Neural cell (in vitro differentiated cells): ENCODE results near the gene P4HA2. TPM values are rescaled to one million over a fixed set of nuclear protein-coding genes. Genes with fewer than 3 reads are reported as not detected.

Source experiments
- H2AFZ ChIP-seq: fragments of 200-600, 300-800 bp; sonication (generic), shearing (Covaris generic); 2 replicates; pipeline ENCODE4 v1.6.0; 2014; ENCODE audit warnings: low read depth, mild to moderate bottlenecking, antibody characterized with exemption, low read length, moderate library complexity
- H3F3A ChIP-seq: fragments of 200-600 bp; shearing (Covaris generic); 2 replicates; pipeline ENCODE4 v1.6.1; 2016; ENCODE audit warnings: mild to moderate bottlenecking, moderate library complexity, mixed read lengths, antibody characterized with exemption, low read length; ENCODE audit not compliant: insufficient read depth, poor library complexity, severe bottlenecking
- H3K27ac ChIP-seq: fragments of 200-600, 300-800 bp; sonication (generic), shearing (Covaris generic); 2 replicates; pipeline ENCODE4 v1.5.1; 2014; ENCODE audit warnings: mild to moderate bottlenecking, low read length, moderate library complexity
- H3K27me3 ChIP-seq: fragments of 300-800, 200-600 bp; sonication (generic), shearing (Covaris generic); 2 replicates; pipeline ENCODE4 v1.6.0; 2014; ENCODE audit warnings: mild to moderate bottlenecking, low read depth, low read length, moderate library complexity; ENCODE audit not compliant: insufficient read depth
- H3K36me3 ChIP-seq: fragments of 300-800, 200-600 bp; sonication (generic), shearing (Covaris generic); 2 replicates; pipeline ENCODE4 v1.5.1; 2014; ENCODE audit warnings: mild to moderate bottlenecking, antibody characterized with exemption, low read length, moderate library complexity; ENCODE audit not compliant: insufficient read depth
- H3K4me2 ChIP-seq: fragments of 300-800, 200-600 bp; sonication (generic), shearing (Covaris generic); 2 replicates; pipeline ENCODE4 v1.6.0; 2014; ENCODE audit warnings: mild to moderate bottlenecking, low read length
- H3K4me3 ChIP-seq: fragments of 300-800, 200-600 bp; sonication (generic), shearing (Covaris generic); 2 replicates; pipeline ENCODE4 v1.5.1; 2014; ENCODE audit warnings: mild to moderate bottlenecking, low read length, moderate library complexity
- H3K79me2 ChIP-seq: fragments of 200-600 bp; shearing (Covaris generic); replicated peaks from 2 replicates; pipeline ENCODE4 v1.6.0; 2014; ENCODE audit warnings: mild to moderate bottlenecking, low read length, moderate library complexity; ENCODE audit not compliant: insufficient read depth
- H3K9ac ChIP-seq: fragments of 300-800, 200-600 bp; sonication (generic), shearing (Covaris generic); 2 replicates; pipeline ENCODE4 v1.6.1; 2016; ENCODE audit warnings: mild to moderate bottlenecking, low read length, mixed read lengths
- H3K9me2 ChIP-seq: fragments of 200-600 bp; shearing (Covaris generic); 2 replicates; pipeline ENCODE4 v1.6.1; 2016; ENCODE audit warnings: mild to moderate bottlenecking, low read length, mixed read lengths; ENCODE audit not compliant: insufficient read depth
- H3K9me3 ChIP-seq: fragments of 200-600, 300-800 bp; sonication (generic), shearing (Covaris generic); 2 replicates; pipeline ENCODE4 v1.6.1; 2016; ENCODE audit warnings: mild to moderate bottlenecking, mixed run types, low read length, moderate library complexity, mixed read lengths
- H4K20me1 ChIP-seq: fragments of 200-600 bp; shearing (Covaris generic); 2 replicates; pipeline ENCODE4 v1.6.1; 2016; ENCODE audit warnings: mild to moderate bottlenecking, mixed run types; ENCODE audit not compliant: insufficient read depth
- CTCF ChIP-seq: fragments of 450-650 bp; IDR thresholded peaks from 2 replicates; pipeline ENCODE4 v1.5.1; 2014; ENCODE audit warnings: antibody characterized with exemption, mild to moderate bottlenecking, moderate library complexity; ENCODE audit not compliant: poor library complexity, severe bottlenecking
- EP300 ChIP-seq: fragments of 450-650 bp; conservative IDR thresholded peaks from 2 replicates; pipeline ENCODE4 v1.6.1; 2014; ENCODE audit warnings: antibody characterized with exemption, mild to moderate bottlenecking, moderate library complexity; ENCODE audit not compliant: poor library complexity, severe bottlenecking
- EZH2 ChIP-seq: fragments of 200-600, 300-800 bp; shearing (Covaris generic), sonication (generic); IDR thresholded peaks from 2 replicates; pipeline ENCODE4 v1.6.1; 2014; ENCODE audit warnings: antibody characterized with exemption, low read length, borderline replicate concordance, mild to moderate bottlenecking; ENCODE audit not compliant: insufficient read depth, poor library complexity, severe bottlenecking
- MXI1 ChIP-seq: fragments of 450-650 bp; conservative IDR thresholded peaks from 2 replicates; pipeline ENCODE4 v1.6.1; 2014; ENCODE audit warnings: antibody characterized with exemption, mild to moderate bottlenecking; ENCODE audit not compliant: poor library complexity, severe bottlenecking
- POLR2AphosphoS5 ChIP-seq: IDR thresholded peaks from 2 replicates; pipeline ENCODE4 v1.6.1; 2012
- RAD21 ChIP-seq: fragments of 450-650 bp; conservative IDR thresholded peaks from 2 replicates; pipeline ENCODE4 v1.6.1; 2014; ENCODE audit warnings: antibody characterized with exemption, mild to moderate bottlenecking, moderate library complexity
- REST ChIP-seq: IDR thresholded peaks from 2 replicates; pipeline ENCODE4 v1.6.1; 2012; ENCODE audit warnings: borderline replicate concordance
- SMC3 ChIP-seq: fragments of 450-650 bp; conservative IDR thresholded peaks from 2 replicates; pipeline ENCODE4 v1.6.1; 2014; ENCODE audit warnings: antibody characterized with exemption, mild to moderate bottlenecking, moderate library complexity; ENCODE audit not compliant: poor library complexity
- TAF1 ChIP-seq: IDR thresholded peaks from 2 replicates; pipeline ENCODE4 v1.6.1; 2012; ENCODE audit warnings: low read depth
- polyA plus RNA-seq: library from polyadenylated mRNA; depleted of rRNA; stranded (reverse); fragments of >200 nt; gene quantifications from 2 replicates; pipeline ENCODE4 v1.2.3, GENCODE V29; 2014

P4HA2 gene
- polyA plus RNA-seq, 1 donor from 2014 or later: 1.4 TPM

GRCh38 chr5:132199116-132199680 lies 28.5 kb downstream of the P4HA2 start:
- H3K4me2 ChIP-seq: no peak overlapping the region
- no peaks in the 10 kb centered on the region for H3K9me2 ChIP-seq
- H3K4me3 ChIP-seq: no peak overlapping the region
- no peak for TF ChIP-seq EP300
- no peak for TF ChIP-seq REST
- TF ChIP-seq CTCF: no peak
- no peak for TF ChIP-seq SMC3
- no peak for TF ChIP-seq POLR2AphosphoS5
- no peak for TF ChIP-seq TAF1
- no peak for TF ChIP-seq EZH2
- TF ChIP-seq MXI1: no peak
- TF ChIP-seq RAD21: no peak
- no peaks in the 10 kb centered on the region for H3K36me3 ChIP-seq
- H3K27me3 ChIP-seq: no peaks in the 10 kb centered on the region
- H3F3A ChIP-seq: no peaks in the 10 kb centered on the region
- no peaks in the 10 kb centered on the region for H4K20me1 ChIP-seq
- H3K9me3 ChIP-seq: no peaks in the 10 kb centered on the region
- no peak overlapping the region for H2AFZ ChIP-seq
- no peak overlapping the region for H3K9ac ChIP-seq
- H3K79me2 ChIP-seq: no peaks in the 10 kb centered on the region
- H3K27ac ChIP-seq: no peak overlapping the region

GRCh38 chr5:132198571-132198970 lies 29.1 kb downstream of the P4HA2 start:
- Histone ChIP-seq H4K20me1 (no peaks in the 10 kb centered on the region), H3K79me2 (no peaks in the 10 kb centered on the region), H3K9me3 (no peaks in the 10 kb centered on the region), H3F3A (no peaks in the 10 kb centered on the region), H3K36me3 (no peaks in the 10 kb centered on the region), H3K9ac (no peak overlapping the region), H2AFZ (no peak overlapping the region), H3K9me2 (no peaks in the 10 kb centered on the region), H3K4me3 (no peak overlapping the region), H3K27me3 (no peaks in the 10 kb centered on the region), H3K4me2 (no peak overlapping the region), H3K27ac (no peak overlapping the region)
- no peak for TF ChIP-seq POLR2AphosphoS5
- TF ChIP-seq RAD21: no peak
- TF ChIP-seq EP300: no peak
- TF ChIP-seq CTCF: no peak
- no peak for TF ChIP-seq TAF1
- no peak for TF ChIP-seq EZH2
- TF ChIP-seq MXI1: no peak
- no peak for TF ChIP-seq SMC3
- TF ChIP-seq REST: no peak
